PC-9 (cell line): ENCODE results near the gene SBNO2. TPM values are rescaled to one million over a fixed set of nuclear protein-coding genes. Genes with fewer than 3 reads are reported as not detected.

Source experiments
- BruUV-seq: library from RNA; stranded (reverse); fragments of 400-500 nt; replicated peaks from 2 replicates; lab custom pipeline; 2021; lab: Mats Ljungman, UMichigan
- CTCF ChIA-PET: fragments of 300-600 bp; sonication (Branson Sonifier 250); formaldehyde crosslinking; loops from one replicate; lab custom pipeline; 2022; ENCODE audit warnings: antibody characterized with exemption; lab: Charles Lee
- POLR2A ChIA-PET: fragments of 300-600 bp; sonication (Branson Sonifier 250); formaldehyde crosslinking; loops from one replicate; lab custom pipeline; 2022; ENCODE audit warnings: antibody characterized with exemption; ENCODE audit not compliant: unreplicated experiment; lab: Charles Lee
- DNase-seq, 2 experiments: peaks; one replicate each; pipeline versions ENCODE4 v3.0.0 to v3.0.0-alpha.2; 2015 to 2022; ENCODE audit warnings: mixed read lengths in 1 of 2
- H2AFZ ChIP-seq: fragments of 200-600 bp; sonication (generic); 2 replicates; pipeline ENCODE4 v1.8.1; 2017; ENCODE audit warnings: antibody characterized with exemption
- H3F3A ChIP-seq: fragments of 200-600 bp; sonication (generic); 2 replicates; pipeline ENCODE4 v1.8.1; 2017; ENCODE audit warnings: antibody characterized with exemption, mild to moderate bottlenecking, low read depth; ENCODE audit not compliant: insufficient read depth
- H3K27ac ChIP-seq: fragments of 200-600 bp; sonication (generic); 2 replicates; pipeline ENCODE4 v1.6.1; 2016; ENCODE audit warnings: mixed run types
- H3K27me3 ChIP-seq: fragments of 200-600 bp; sonication (generic); 2 replicates; pipeline ENCODE4 v1.6.1; 2016; ENCODE audit warnings: low read depth, mixed run types; ENCODE audit not compliant: insufficient read depth
- H3K36me3 ChIP-seq: fragments of 200-600 bp; sonication (generic); 2 replicates; pipeline ENCODE4 v1.6.1; 2016; ENCODE audit warnings: low read depth, mixed run types
- H3K4me1 ChIP-seq: fragments of 200-600 bp; sonication (generic); replicated peaks from 2 replicates; pipeline ENCODE4 v1.6.1; 2016; ENCODE audit warnings: mixed run types; ENCODE audit not compliant: insufficient read depth
- H3K4me2 ChIP-seq: fragments of 200-600 bp; sonication (generic); 2 replicates; pipeline ENCODE4 v1.6.1; 2017; ENCODE audit warnings: mixed run types
- H3K4me3 ChIP-seq: fragments of 200-600 bp; sonication (generic); 2 replicates; pipeline ENCODE4 v1.6.1; 2016; ENCODE audit warnings: mixed run types
- H3K79me2 ChIP-seq: fragments of 200-600 bp; sonication (generic); 2 replicates; pipeline ENCODE4 v1.6.1; 2017; ENCODE audit warnings: low read depth, mixed run types
- H3K9me2 ChIP-seq: fragments of 200-600 bp; sonication (generic); 2 replicates; pipeline ENCODE4 v1.8.1; 2017; ENCODE audit warnings: mild to moderate bottlenecking; ENCODE audit not compliant: insufficient read depth
- H3K9me3 ChIP-seq: fragments of 200-600 bp; sonication (generic); 2 replicates; pipeline ENCODE4 v1.8.1; 2016; ENCODE audit warnings: low read depth; ENCODE audit not compliant: insufficient read depth
- H4K20me1 ChIP-seq: fragments of 200-600 bp; sonication (generic); 2 replicates; pipeline ENCODE4 v1.8.1; 2017; ENCODE audit not compliant: insufficient read depth
- EZH2 ChIP-seq: fragments of 200-600 bp; sonication (generic); IDR thresholded peaks from 2 replicates; pipeline ENCODE4 v1.8.0; 2017; ENCODE audit warnings: antibody characterized with exemption, low read depth
- intact Hi-C: fragments of 100-400 bp; cut with micrococcal nuclease; formaldehyde crosslinking; loops from one replicate; pipeline ENCODE4 v1.10.0; 2022; ENCODE audit not compliant: unreplicated experiment
- total RNA-seq: library from RNA; stranded (reverse); gene quantifications from 2 replicates; pipeline ENCODE4 v1.2.3, GENCODE V29; 2021
- TF ChIP-seq, protein P1 (sequence below): fragments of 200-600 bp; sonication (generic); conservative IDR thresholded peaks from 2 replicates; pipeline ENCODE4 v1.6.1; 2017; ENCODE audit warnings: mixed run types, antibody characterized with exemption, mild to moderate bottlenecking, moderate library complexity

SBNO2 gene
- total RNA-seq, 1 experiment from 2014 or later = 82.4 TPM

DNA sequence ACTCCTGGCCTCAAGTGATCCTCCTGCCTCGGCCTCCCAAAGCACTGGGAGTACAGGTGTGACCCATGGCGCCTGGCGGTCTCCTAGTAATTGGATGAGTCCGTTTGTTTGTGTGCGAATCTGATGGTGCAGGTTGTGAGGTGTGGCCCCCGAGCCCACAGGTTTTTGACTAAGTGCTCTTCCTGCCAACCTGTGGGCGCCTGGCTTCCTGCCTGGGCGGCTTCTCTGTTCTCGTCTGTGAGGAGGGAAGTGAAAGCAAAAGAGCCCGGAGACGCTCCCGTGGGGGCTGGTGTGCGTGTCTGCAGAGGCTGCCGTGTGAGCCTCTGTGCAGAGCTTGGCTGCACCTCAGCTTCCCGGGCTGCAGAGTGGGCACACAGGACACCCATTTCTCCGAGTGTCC lies 97.1 kb downstream of the SBNO2 start:
- BruUV-seq = no TSS peak
- ChIA-PET POLR2A (interaction anchor here (0.6 to 0.7 kb wide), 2 partner anchors 17 to 48 kb away, joined by 3 to 21 read pairs; no protein-coding TSS in a partner anchor), CTCF (interaction anchor here (0.6 to 0.7 kb wide), 2 partner anchors 13 to 109 kb away, joined by 6 to 18 read pairs; no protein-coding TSS in a partner anchor)
- no peak overlapping the region for H3K27ac ChIP-seq
- no peaks in the 10 kb centered on the region for H3K9me2 ChIP-seq
- no peak for TF ChIP-seq EZH2
- TF ChIP-seq, protein P1, sequence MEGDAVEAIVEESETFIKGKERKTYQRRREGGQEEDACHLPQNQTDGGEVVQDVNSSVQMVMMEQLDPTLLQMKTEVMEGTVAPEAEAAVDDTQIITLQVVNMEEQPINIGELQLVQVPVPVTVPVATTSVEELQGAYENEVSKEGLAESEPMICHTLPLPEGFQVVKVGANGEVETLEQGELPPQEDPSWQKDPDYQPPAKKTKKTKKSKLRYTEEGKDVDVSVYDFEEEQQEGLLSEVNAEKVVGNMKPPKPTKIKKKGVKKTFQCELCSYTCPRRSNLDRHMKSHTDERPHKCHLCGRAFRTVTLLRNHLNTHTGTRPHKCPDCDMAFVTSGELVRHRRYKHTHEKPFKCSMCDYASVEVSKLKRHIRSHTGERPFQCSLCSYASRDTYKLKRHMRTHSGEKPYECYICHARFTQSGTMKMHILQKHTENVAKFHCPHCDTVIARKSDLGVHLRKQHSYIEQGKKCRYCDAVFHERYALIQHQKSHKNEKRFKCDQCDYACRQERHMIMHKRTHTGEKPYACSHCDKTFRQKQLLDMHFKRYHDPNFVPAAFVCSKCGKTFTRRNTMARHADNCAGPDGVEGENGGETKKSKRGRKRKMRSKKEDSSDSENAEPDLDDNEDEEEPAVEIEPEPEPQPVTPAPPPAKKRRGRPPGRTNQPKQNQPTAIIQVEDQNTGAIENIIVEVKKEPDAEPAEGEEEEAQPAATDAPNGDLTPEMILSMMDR = no peak
- H3K4me3 ChIP-seq = no peak overlapping the region
- H3K79me2 ChIP-seq = no peaks in the 10 kb centered on the region
- H3K9me3 ChIP-seq = no peaks in the 10 kb centered on the region
- no peak overlapping the region for H3K4me2 ChIP-seq
- H3K27me3 ChIP-seq = no peaks in the 10 kb centered on the region
- intact Hi-C loops = no loop called here
- no peaks in the 10 kb centered on the region for H4K20me1 ChIP-seq
- H2AFZ ChIP-seq = no peak overlapping the region
- peaks cover 17% of the 10 kb centered on the region; the same call in 1 of the 2 replicates for H3F3A ChIP-seq
- H3K36me3 ChIP-seq = no peaks in the 10 kb centered on the region
- 0 out of 2 replicates have a peak, but pooled peaks cover 9% of the 10 kb centered on the region for H3K4me1 ChIP-seq
- no peak for DNase-seq

DNA sequence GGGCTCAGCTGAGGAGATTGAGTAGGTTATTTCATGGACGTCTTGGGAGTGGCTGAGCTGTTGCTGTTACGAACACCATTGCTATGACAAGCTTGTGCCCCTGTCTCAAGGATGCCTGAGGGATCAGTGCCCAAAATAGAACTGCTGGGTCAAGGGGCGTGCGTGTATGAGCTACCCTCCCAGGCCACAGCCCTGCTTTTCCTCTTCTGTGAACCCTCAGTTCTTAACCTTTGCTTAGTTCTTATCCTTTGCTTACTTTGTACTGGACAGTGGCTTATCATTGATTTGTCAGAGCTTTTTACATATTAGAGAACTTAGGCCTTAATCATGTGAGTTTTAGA lies 98.1 kb downstream of the SBNO2 start:
- Histone ChIP-seq H2AFZ (no peak overlapping the region), H3K9me3 (no peaks in the 10 kb centered on the region), H3K4me2 (no peak overlapping the region; the same call in 1 of the 2 replicates), H3K36me3 (no peaks in the 10 kb centered on the region), H3K27me3 (no peaks in the 10 kb centered on the region), H3K79me2 (no peaks in the 10 kb centered on the region), H4K20me1 (no peaks in the 10 kb centered on the region), H3K9me2 (no peaks in the 10 kb centered on the region), H3F3A (peaks cover 17% of the 10 kb centered on the region; the same call in 1 of the 2 replicates), H3K4me3 (no peak overlapping the region), H3K4me1 (0 out of 2 replicates have a peak, but pooled peaks cover 9% of the 10 kb centered on the region), H3K27ac (no peak overlapping the region)
- no peak for DNase-seq
- intact Hi-C loops = no loop called here
- ChIA-PET CTCF (interaction anchor here (1.1 kb wide), 1 partner anchor 144 kb away, joined by 3 read pairs; no protein-coding TSS in a partner anchor), POLR2A (no interaction called here)
- no TSS peak for BruUV-seq
- TF ChIP-seq, protein P1 = no peak
- TF ChIP-seq EZH2 = no peak

DNA sequence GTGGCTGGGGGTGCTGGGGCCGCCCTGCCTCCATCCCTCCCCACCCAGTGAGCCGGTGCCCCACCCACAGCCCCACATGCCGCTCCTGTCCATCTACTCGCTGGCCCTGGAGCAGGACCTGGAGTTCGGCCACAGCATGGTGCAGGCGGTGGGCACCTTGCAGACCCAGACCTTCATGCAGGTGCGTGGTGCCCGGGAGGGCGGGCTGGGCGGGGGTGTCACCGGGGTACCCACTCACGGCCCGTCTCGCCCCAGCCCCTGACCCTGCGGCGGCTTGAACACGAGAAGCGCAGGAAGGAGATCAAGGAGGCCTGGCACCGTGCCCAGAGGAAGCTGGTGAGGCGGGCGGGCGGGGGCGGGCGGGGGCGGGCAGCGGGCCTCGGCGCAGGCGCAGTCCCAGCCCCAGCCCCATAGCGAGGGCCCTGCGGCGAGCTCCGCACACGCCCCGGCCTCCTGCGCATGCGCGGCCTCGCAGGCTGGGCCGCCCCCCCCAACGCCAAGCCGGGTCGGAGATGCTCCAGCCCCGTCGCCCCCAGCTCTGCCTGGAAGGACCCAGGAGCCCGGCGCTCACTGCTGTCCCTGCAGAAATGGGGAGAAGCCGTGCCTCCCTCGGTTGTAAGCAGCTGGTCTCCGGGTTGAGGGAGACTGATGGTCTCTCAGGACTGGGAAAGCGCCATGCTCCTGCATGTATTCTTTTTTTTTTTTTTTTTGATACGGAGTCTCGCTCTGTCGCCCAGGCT lies 99.4 kb downstream of the SBNO2 start:
- H3K4me2 ChIP-seq = peak overlapping the region; percentile 87
- DNase-seq = peak in 1 of 2 experiments; percentile 76

More for the DNA sequence above, 99.4 kb downstream of the SBNO2 start:
- H3K36me3 ChIP-seq = no peaks in the 10 kb centered on the region
- no peaks in the 10 kb centered on the region for H3K9me2 ChIP-seq
- ChIA-PET CTCF (no interaction called here), POLR2A (no interaction called here)
- peak overlapping the region; percentile 62 for H3K4me3 ChIP-seq
- H3K27me3 ChIP-seq = no peaks in the 10 kb centered on the region
- no peaks in the 10 kb centered on the region for H4K20me1 ChIP-seq
- 0 out of 2 replicates have a peak, but pooled peaks cover 9% of the 10 kb centered on the region for H3K4me1 ChIP-seq
- H2AFZ ChIP-seq = no peak overlapping the region
- H3K27ac ChIP-seq = no peak overlapping the region
- H3F3A ChIP-seq = peaks cover 17% of the 10 kb centered on the region; the same call in 1 of the 2 replicates
- no peaks in the 10 kb centered on the region for H3K9me3 ChIP-seq
- TF ChIP-seq, protein P1 = no peak
- TF ChIP-seq EZH2 = no peak
- H3K79me2 ChIP-seq = no peaks in the 10 kb centered on the region
- intact Hi-C loops = no loop called here
- no TSS peak for BruUV-seq
